Measurements from ENCODE around the gene SOX12.

DNA sequence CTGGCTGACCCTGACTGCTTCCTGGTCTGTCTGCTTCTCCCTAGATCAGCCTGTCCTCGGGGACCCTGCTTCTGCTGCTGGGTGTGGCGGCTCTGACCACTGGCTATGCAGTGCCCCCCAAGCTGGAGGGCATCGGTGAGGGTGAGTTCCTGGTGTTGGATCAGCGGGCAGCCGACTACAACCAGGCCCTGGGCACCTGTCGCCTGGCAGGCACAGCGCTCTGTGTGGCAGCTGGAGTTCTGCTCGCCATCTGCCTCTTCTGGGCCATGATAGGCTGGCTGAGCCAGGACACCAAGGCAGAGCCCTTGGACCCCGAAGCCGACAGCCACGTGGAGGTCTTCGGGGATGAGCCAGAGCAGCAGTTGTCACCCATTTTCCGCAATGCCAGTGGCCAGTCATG is 27.8 kb downstream of the SOX12 start:
- no peak for TF ChIP-seq EZH2phosphoT487 (IDR thresholded peaks at IDR 0.05; ENCODE audit: borderline replicate concordance)
- TF ChIP-seq, protein P1, sequence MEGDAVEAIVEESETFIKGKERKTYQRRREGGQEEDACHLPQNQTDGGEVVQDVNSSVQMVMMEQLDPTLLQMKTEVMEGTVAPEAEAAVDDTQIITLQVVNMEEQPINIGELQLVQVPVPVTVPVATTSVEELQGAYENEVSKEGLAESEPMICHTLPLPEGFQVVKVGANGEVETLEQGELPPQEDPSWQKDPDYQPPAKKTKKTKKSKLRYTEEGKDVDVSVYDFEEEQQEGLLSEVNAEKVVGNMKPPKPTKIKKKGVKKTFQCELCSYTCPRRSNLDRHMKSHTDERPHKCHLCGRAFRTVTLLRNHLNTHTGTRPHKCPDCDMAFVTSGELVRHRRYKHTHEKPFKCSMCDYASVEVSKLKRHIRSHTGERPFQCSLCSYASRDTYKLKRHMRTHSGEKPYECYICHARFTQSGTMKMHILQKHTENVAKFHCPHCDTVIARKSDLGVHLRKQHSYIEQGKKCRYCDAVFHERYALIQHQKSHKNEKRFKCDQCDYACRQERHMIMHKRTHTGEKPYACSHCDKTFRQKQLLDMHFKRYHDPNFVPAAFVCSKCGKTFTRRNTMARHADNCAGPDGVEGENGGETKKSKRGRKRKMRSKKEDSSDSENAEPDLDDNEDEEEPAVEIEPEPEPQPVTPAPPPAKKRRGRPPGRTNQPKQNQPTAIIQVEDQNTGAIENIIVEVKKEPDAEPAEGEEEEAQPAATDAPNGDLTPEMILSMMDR (IDR thresholded peaks at IDR 0.05 in 2 of 3, conservative IDR thresholded peaks at IDR 0.05 in 1 of 3; ENCODE audit: borderline replicate concordance in 1 of 3, insufficient read depth in 1 of 3, low read depth in 2 of 3, low read length in 2 of 3): no peak
- no peak for TF ChIP-seq EGR1 (IDR thresholded peaks at IDR 0.05; ENCODE audit: low read depth)
- TF ChIP-seq EZH2 (IDR thresholded peaks at IDR 0.05): no peak
- TF ChIP-seq POLR2A (IDR thresholded peaks at IDR 0.05; ENCODE audit: borderline replicate concordance, extremely low read depth, insufficient read depth, insufficient read length): no peak
- TF ChIP-seq ELF1 (IDR thresholded peaks at IDR 0.05; ENCODE audit: borderline replicate concordance, low read depth): no peak

Measured in HCT116 (cell line).